Measurements from ENCODE around the gene ZBTB45. TPM values are rescaled to one million over a fixed set of nuclear protein-coding genes. Genes with fewer than 3 reads are reported as not detected.

The ZBTB45 gene
- total and polyA plus RNA-seq, 9 of the 15 experiments (the other 6 are each of a cell fraction or from before 2014, with no cell fraction given): 0.08 to 16.1 (median 1.8) TPM

GRCh38 chr19:58558623-58559274 is 39.1 kb upstream of the ZBTB45 start (continued):
- TF ChIP-seq ATF6 (CRISPR knock-in tag; IDR thresholded peaks at IDR 0.05) (no peak), ZC3H4 (CRISPR knock-in tag; IDR thresholded peaks at IDR 0.05; ENCODE audit: borderline replicate concordance) (no peak), IRF2 (CRISPR knock-in tag; IDR thresholded peaks at IDR 0.05) (no peak), HDGF (IDR thresholded peaks at IDR 0.05) (no peak), KHSRP (IDR thresholded peaks at IDR 0.05) (no peak), FOXA3 (CRISPR knock-in tag; conservative IDR thresholded peaks at IDR 0.05 in 1 of 2, IDR thresholded peaks at IDR 0.05 in 1 of 2) (no peak), JUND (IDR thresholded peaks at IDR 0.05; ENCODE audit: borderline replicate concordance, low read depth, low read length) (peak; percentile 41; the same call in 1 of the 2 replicates), JUND (tag; IDR thresholded peaks at IDR 0.05; ENCODE audit: borderline replicate concordance, low read depth, low read length) (peak; percentile 23; the same call in 1 of the 3 replicates), CCAR2 (IDR thresholded peaks at IDR 0.05; ENCODE audit: low read depth, low read length) (no peak), ILK (tag; IDR thresholded peaks at IDR 0.05; ENCODE audit: borderline replicate concordance, low read depth) (no peak), MIER1 (IDR thresholded peaks at IDR 0.05; ENCODE audit: low read depth) (no peak), CTCF (IDR thresholded peaks at IDR 0.05 in 2 of 3, conservative IDR thresholded peaks at IDR 0.05 in 1 of 3; ENCODE audit: insufficient read depth in 2 of 3, low read depth in 1 of 3, low read length in 3 of 3) (no peak), E4F1 (CRISPR knock-in tag; IDR thresholded peaks at IDR 0.05; ENCODE audit: borderline replicate concordance) (no peak), DLX4 (CRISPR knock-in tag; IDR thresholded peaks at IDR 0.05) (no peak), ZNF174 (CRISPR knock-in tag; IDR thresholded peaks at IDR 0.05) (no peak), UBTF (IDR thresholded peaks at IDR 0.05; ENCODE audit: borderline replicate concordance in 1 of 2, low read depth in 2 of 2, low read length in 2 of 2) (no peak), TFAM (CRISPR knock-in tag; conservative IDR thresholded peaks at IDR 0.05) (no peak), ZC3H8 (IDR thresholded peaks at IDR 0.05) (no peak), ZNF224 (CRISPR knock-in tag; IDR thresholded peaks at IDR 0.05) (no peak), TAL1 (IDR thresholded peaks at IDR 0.05) (no peak)

All from K562 (cell line).